Mesothelial cell of epicardium (in vitro differentiated cells): ENCODE data around the gene BPIFB6. TPM values are rescaled to one million over a fixed set of nuclear protein-coding genes. Genes with fewer than 3 reads are reported as not detected.

Experiments
- DNase-seq, 2 experiments: peaks; one replicate each; pipeline ENCODE4 v3.0.0; 2021; ENCODE audit warnings: low spot score in 2 of 2; ENCODE audit not compliant: unreplicated experiment in 2 of 2
- H3K27ac Mint-ChIP-seq: 2 replicates; pipeline ENCODE4 v1.8.0; 2021; ENCODE audit warnings: mixed read lengths
- H3K27me3 Mint-ChIP-seq: 2 replicates; pipeline ENCODE4 v1.8.0; 2021; ENCODE audit warnings: low read depth, mixed read lengths
- H3K36me3 Mint-ChIP-seq: 2 replicates; pipeline ENCODE4 v1.8.0; 2021; ENCODE audit warnings: mixed read lengths
- H3K4me1 Mint-ChIP-seq: 2 replicates; pipeline ENCODE4 v1.8.0; 2021; ENCODE audit warnings: mixed read lengths
- H3K4me3 Mint-ChIP-seq: 2 replicates; pipeline ENCODE4 v1.8.0; 2021; ENCODE audit warnings: mild to moderate bottlenecking, moderate library complexity, mixed read lengths
- H3K9me3 Mint-ChIP-seq: 2 replicates; pipeline ENCODE4 v1.8.0; 2021; ENCODE audit warnings: mixed read lengths
- total RNA-seq: library from RNA; stranded (reverse); gene quantifications from 3 replicates; pipeline ENCODE4 v1.2.1, GENCODE V29; 2021
- TF ChIP-seq, protein P1 (sequence below): fragments of 200-600 bp; sonication (generic); IDR thresholded peaks from one replicate; pipeline ENCODE4 v1.5.0; 2021; ENCODE audit warnings: antibody characterized with exemption; ENCODE audit not compliant: unreplicated experiment

BPIFB6 gene
- total RNA-seq, 1 donor from 2014 or later, result not detected

GRCh38 chr20:33075281-33075680 is 43.8 kb downstream of the BPIFB6 start:
- no peaks in the 10 kb centered on the region for H3K36me3 Mint-ChIP-seq
- H3K9me3 Mint-ChIP-seq, result no peaks in the 10 kb centered on the region
- no peak overlapping the region for H3K27ac Mint-ChIP-seq
- no peaks in the 10 kb centered on the region for H3K4me1 Mint-ChIP-seq
- H3K27me3 Mint-ChIP-seq, result peaks cover 29% of the 10 kb centered on the region
- no peak for DNase-seq
- TF ChIP-seq, protein P1, sequence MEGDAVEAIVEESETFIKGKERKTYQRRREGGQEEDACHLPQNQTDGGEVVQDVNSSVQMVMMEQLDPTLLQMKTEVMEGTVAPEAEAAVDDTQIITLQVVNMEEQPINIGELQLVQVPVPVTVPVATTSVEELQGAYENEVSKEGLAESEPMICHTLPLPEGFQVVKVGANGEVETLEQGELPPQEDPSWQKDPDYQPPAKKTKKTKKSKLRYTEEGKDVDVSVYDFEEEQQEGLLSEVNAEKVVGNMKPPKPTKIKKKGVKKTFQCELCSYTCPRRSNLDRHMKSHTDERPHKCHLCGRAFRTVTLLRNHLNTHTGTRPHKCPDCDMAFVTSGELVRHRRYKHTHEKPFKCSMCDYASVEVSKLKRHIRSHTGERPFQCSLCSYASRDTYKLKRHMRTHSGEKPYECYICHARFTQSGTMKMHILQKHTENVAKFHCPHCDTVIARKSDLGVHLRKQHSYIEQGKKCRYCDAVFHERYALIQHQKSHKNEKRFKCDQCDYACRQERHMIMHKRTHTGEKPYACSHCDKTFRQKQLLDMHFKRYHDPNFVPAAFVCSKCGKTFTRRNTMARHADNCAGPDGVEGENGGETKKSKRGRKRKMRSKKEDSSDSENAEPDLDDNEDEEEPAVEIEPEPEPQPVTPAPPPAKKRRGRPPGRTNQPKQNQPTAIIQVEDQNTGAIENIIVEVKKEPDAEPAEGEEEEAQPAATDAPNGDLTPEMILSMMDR, result no peak
- no peak overlapping the region for H3K4me3 Mint-ChIP-seq

DNA sequence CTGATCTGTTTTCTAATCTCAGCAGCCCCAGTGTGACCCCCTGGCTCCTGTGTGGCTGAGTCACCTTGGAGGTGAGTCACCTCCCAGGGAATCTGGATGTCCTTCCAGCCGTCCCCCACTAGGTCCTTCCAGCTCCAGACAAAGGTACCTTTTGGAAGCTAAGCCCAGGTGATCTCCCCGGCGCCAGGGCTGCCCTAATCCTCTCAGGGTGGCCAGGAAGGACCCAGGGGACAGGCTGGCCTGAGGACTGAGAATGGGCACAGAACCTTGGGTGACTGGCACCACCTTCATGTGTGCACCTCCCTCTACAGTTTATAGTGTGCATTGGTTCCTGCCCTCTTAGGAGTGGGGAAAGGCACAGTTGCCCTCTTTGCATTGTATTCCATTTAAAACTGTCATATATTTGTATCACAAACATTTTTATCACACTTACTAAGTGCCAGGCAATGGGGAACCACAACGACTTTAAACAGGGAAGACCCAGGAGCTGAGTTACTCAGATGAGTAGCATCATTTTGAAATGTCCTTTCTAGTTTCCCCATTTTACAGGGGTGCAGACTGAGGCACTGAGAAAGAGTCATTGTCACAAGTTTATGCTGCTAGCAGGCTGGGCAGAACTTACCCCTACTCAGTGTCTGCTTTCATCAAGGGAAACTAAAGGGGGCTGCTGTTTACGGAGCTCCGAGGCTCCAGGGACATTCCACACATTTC is 45.4 kb downstream of the BPIFB6 start:
- DNase-seq, result no peak
- H3K9me3 Mint-ChIP-seq, result no peaks in the 10 kb centered on the region
- H3K4me1 Mint-ChIP-seq, result no peaks in the 10 kb centered on the region
- H3K36me3 Mint-ChIP-seq, result no peaks in the 10 kb centered on the region
- H3K4me3 Mint-ChIP-seq, result no peak overlapping the region
- peaks cover 33% of the 10 kb centered on the region for H3K27me3 Mint-ChIP-seq
- TF ChIP-seq, protein P1, result no peak
- H3K27ac Mint-ChIP-seq, result no peak overlapping the region

- Mint-ChIP-seq H3K4me1 (no peaks in the 10 kb centered on the region), H3K9me3 (no peaks in the 10 kb centered on the region), H3K27ac (no peak within 1 kb of the TSS), H3K4me3 (no peak within 1 kb of the TSS), H3K27me3 (peaks cover 21% of the 10 kb centered on the region), H3K36me3 (no peaks in the 10 kb centered on the region)
- TF ChIP-seq, protein P1, result no peak
- DNase-seq, result no peak
Measured at GRCh38 chr20:33079259-33079658, 47.8 kb downstream of the BPIFB6 start, which contains the start of gene BPIFB4. TSS of gene BPIFB4 (plus strand) at chr20:33079643. CDS start at chr20:33081527, 1,884 bp downstream.

DNA sequence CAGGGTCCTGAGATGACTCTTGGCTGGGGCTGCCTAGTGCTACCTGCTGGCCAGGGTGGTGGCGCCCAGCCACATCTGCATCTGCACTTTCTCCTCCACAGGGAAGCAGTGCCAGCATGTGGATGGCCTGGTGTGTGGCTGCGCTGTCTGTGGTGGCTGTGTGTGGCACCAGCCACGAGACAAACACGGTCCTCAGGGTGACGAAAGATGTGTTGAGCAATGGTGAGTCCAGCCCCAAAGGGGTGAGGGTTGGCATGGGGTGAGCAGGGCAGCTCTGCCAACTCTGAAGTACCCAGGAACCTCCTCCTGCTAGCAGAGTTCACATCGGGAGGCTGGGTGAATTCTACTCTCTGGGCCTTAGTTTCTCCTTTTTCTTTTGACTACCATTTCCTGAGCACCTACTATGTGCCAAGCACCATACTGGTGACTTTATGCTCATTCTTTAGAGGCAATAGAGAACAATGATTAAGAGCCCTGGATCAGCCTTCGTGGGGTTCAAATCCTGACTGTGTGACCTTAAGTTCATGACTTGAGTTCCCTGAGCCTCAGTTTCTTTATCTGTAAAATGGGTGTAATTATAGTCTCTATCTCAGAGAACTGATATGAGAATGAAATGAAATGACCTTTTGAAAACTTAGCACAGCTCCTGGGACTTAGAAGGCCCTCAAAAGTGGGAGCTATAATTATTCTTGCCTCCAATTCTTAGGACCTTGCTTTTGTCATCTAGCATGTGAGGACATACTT is 50.1 kb downstream of the BPIFB6 start:
- Mint-ChIP-seq H3K9me3 (no peaks in the 10 kb centered on the region), H3K27ac (no peak overlapping the region), H3K36me3 (no peaks in the 10 kb centered on the region), H3K27me3 (peaks cover 16% of the 10 kb centered on the region), H3K4me3 (no peak overlapping the region), H3K4me1 (no peaks in the 10 kb centered on the region)
- TF ChIP-seq, protein P1, result no peak
- DNase-seq, result no peak

GRCh38 chr20:33082546-33082945 is 51.1 kb downstream of the BPIFB6 start:
- Mint-ChIP-seq H3K4me1 (no peaks in the 10 kb centered on the region), H3K27ac (no peak overlapping the region)
- TF ChIP-seq, protein P1, result no peak

More at GRCh38 chr20:33082546-33082945, 51.1 kb downstream of the BPIFB6 start:
- no peak for DNase-seq
- Mint-ChIP-seq H3K4me3 (no peak overlapping the region), H3K27me3 (peaks cover 16% of the 10 kb centered on the region), H3K9me3 (no peaks in the 10 kb centered on the region), H3K36me3 (no peaks in the 10 kb centered on the region)
